WTC11 (cell line): ENCODE measurements around the gene HBM. TPM values are rescaled to one million over a fixed set of nuclear protein-coding genes. Genes with fewer than 3 reads are reported as not detected.

Source experiments
- ATAC-seq: fragments of 200-7000 bp; cut with Tn5 transposase; 2 replicates; pipeline ENCODE4 v1.10.0; 2021; ENCODE audit warnings: mild to moderate bottlenecking, moderate library complexity
- CTCF ChIA-PET: fragments of 300-600 bp; sonication (Branson Sonifier 250); formaldehyde crosslinking; loops from one replicate; lab custom pipeline; 2021; ENCODE audit warnings: antibody characterized with exemption; lab: Charles Lee
- POLR2A ChIA-PET: fragments of 350-600 bp; sonication (Branson Sonifier 250); formaldehyde crosslinking; loops from one replicate; lab custom pipeline; 2021; ENCODE audit warnings: antibody characterized with exemption; lab: Charles Lee
- DNase-seq: peaks from one replicate; pipeline ENCODE4 v3.0.0; 2021; ENCODE audit warnings: low spot score
- H3K27ac Mint-ChIP-seq: 2 replicates; pipeline ENCODE4 v1.8.0; 2021; ENCODE audit warnings: mixed read lengths
- H3K27me3 Mint-ChIP-seq: 2 replicates; pipeline ENCODE4 v1.8.0; 2021; ENCODE audit warnings: low read depth, mild to moderate bottlenecking, moderate library complexity, mixed read lengths
- H3K36me3 Mint-ChIP-seq: 2 replicates; pipeline ENCODE4 v1.8.0; 2021; ENCODE audit warnings: mixed read lengths
- H3K4me1 Mint-ChIP-seq: 2 replicates; pipeline ENCODE4 v1.8.0; 2022; ENCODE audit warnings: mixed read lengths
- H3K4me3 Mint-ChIP-seq: 2 replicates; pipeline ENCODE4 v1.8.0; 2021; ENCODE audit warnings: mild to moderate bottlenecking, moderate library complexity, mixed read lengths
- H3K9me3 Mint-ChIP-seq: 2 replicates; pipeline ENCODE4 v1.8.0; 2021; ENCODE audit warnings: mixed read lengths
- ELF4 ChIP-seq: sonication (generic); formaldehyde crosslinking; IDR thresholded peaks from 2 replicates; pipeline ENCODE4 v1.8.1; 2022; ENCODE audit warnings: low read depth, mild to moderate bottlenecking, moderate library complexity, missing genetic modification reagents
- ESRRA ChIP-seq: sonication (generic); formaldehyde crosslinking; IDR thresholded peaks from 2 replicates; pipeline ENCODE4 v1.8.1; 2022; ENCODE audit warnings: mild to moderate bottlenecking, missing genetic modification reagents, borderline replicate concordance
- FOXP1 ChIP-seq: sonication (generic); formaldehyde crosslinking; IDR thresholded peaks from 2 replicates; pipeline ENCODE4 v1.8.0; 2022; ENCODE audit warnings: missing genetic modification reagents, mild to moderate bottlenecking, moderate library complexity, borderline replicate concordance
- IRF2 ChIP-seq: sonication (generic); formaldehyde crosslinking; IDR thresholded peaks from 2 replicates; pipeline ENCODE4 v1.8.0; 2022; ENCODE audit warnings: low read depth, missing genetic modification reagents, borderline replicate concordance
- JUN ChIP-seq: sonication (generic); formaldehyde crosslinking; IDR thresholded peaks from 2 replicates; pipeline ENCODE4 v1.8.0; 2023; ENCODE audit warnings: mild to moderate bottlenecking, missing genetic modification reagents
- NR1H2 ChIP-seq: sonication (generic); formaldehyde crosslinking; IDR thresholded peaks from 2 replicates; pipeline ENCODE4 v1.9.0; 2021; ENCODE audit warnings: mild to moderate bottlenecking, moderate library complexity, missing genetic modification reagents
- NR2C2 ChIP-seq: sonication (generic); formaldehyde crosslinking; IDR thresholded peaks from 2 replicates; pipeline ENCODE4 v1.8.0; 2022; ENCODE audit warnings: mild to moderate bottlenecking, missing genetic modification reagents
- SOX15 ChIP-seq: fragments of 250-450 bp; sonication (Bioruptor Pico); IDR thresholded peaks from 2 replicates; pipeline ENCODE4 v1.9.0; 2021; ENCODE audit warnings: mild to moderate bottlenecking
- ZNF121 ChIP-seq: sonication (generic); formaldehyde crosslinking; IDR thresholded peaks from 2 replicates; pipeline ENCODE4 v1.8.0; 2023; ENCODE audit warnings: missing genetic modification reagents
- ZNF317 ChIP-seq: sonication (generic); formaldehyde crosslinking; IDR thresholded peaks from 2 replicates; pipeline ENCODE4 v1.8.1; 2023; ENCODE audit warnings: low read depth, mild to moderate bottlenecking, moderate library complexity, missing genetic modification reagents, borderline replicate concordance
- ZNF396 ChIP-seq: fragments of 250-450 bp; sonication (Bioruptor Pico); IDR thresholded peaks from 2 replicates; pipeline ENCODE4 v1.8.0; 2021; ENCODE audit warnings: mild to moderate bottlenecking, moderate library complexity, borderline replicate concordance
- total RNA-seq: library from RNA; stranded (reverse); gene quantifications from 3 replicates; pipeline ENCODE4 v1.2.3, GENCODE V29; 2021
- TF ChIP-seq, protein P1 (sequence below): sonication (generic); formaldehyde crosslinking; IDR thresholded peaks from 2 replicates; pipeline ENCODE4 v1.8.0; 2023; ENCODE audit warnings: missing genetic modification reagents, mild to moderate bottlenecking, borderline replicate concordance
- TF ChIP-seq, protein P2 (sequence below): fragments of 250-450 bp; sonication (Bioruptor Pico); IDR thresholded peaks from 2 replicates; pipeline ENCODE4 v1.9.0; 2021; ENCODE audit warnings: mild to moderate bottlenecking
- TF ChIP-seq, protein P3 (sequence below): fragments of 250-450 bp; sonication (Bioruptor Pico); IDR thresholded peaks from 2 replicates; pipeline ENCODE4 v1.9.0; 2021; ENCODE audit warnings: mild to moderate bottlenecking, borderline replicate concordance
- TF ChIP-seq, protein P4 (sequence below): fragments of 250-450 bp; sonication (Bioruptor Pico); IDR thresholded peaks from 2 replicates; pipeline ENCODE4 v2.1.2; 2022; ENCODE audit warnings: mild to moderate bottlenecking, moderate library complexity
- TF ChIP-seq, protein P5 (sequence below): sonication (generic); formaldehyde crosslinking; IDR thresholded peaks from 2 replicates; pipeline ENCODE4 v1.8.1; 2022; ENCODE audit warnings: missing genetic modification reagents, borderline replicate concordance

Gene HBM
- total RNA-seq, 1 experiment from 2014 or later: not detected

DNA sequence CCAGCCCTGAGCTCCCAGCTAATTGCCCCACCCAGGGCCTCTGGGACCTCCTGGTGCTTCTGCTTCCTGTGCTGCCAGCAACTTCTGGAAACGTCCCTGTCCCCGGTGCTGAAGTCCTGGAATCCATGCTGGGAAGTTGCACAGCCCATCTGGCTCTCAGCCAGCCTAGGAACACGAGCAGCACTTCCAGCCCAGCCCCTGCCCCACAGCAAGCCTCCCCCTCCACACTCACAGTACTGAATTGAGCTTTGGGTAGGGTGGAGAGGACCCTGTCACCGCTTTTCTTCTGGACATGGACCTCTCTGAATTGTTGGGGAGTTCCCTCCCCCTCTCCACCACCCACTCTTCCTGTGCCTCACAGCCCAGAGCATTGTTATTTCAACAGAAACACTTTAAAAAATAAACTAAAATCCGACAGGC is 4.3 kb downstream of the HBM start (continued):
- TF ChIP-seq, protein P1, sequence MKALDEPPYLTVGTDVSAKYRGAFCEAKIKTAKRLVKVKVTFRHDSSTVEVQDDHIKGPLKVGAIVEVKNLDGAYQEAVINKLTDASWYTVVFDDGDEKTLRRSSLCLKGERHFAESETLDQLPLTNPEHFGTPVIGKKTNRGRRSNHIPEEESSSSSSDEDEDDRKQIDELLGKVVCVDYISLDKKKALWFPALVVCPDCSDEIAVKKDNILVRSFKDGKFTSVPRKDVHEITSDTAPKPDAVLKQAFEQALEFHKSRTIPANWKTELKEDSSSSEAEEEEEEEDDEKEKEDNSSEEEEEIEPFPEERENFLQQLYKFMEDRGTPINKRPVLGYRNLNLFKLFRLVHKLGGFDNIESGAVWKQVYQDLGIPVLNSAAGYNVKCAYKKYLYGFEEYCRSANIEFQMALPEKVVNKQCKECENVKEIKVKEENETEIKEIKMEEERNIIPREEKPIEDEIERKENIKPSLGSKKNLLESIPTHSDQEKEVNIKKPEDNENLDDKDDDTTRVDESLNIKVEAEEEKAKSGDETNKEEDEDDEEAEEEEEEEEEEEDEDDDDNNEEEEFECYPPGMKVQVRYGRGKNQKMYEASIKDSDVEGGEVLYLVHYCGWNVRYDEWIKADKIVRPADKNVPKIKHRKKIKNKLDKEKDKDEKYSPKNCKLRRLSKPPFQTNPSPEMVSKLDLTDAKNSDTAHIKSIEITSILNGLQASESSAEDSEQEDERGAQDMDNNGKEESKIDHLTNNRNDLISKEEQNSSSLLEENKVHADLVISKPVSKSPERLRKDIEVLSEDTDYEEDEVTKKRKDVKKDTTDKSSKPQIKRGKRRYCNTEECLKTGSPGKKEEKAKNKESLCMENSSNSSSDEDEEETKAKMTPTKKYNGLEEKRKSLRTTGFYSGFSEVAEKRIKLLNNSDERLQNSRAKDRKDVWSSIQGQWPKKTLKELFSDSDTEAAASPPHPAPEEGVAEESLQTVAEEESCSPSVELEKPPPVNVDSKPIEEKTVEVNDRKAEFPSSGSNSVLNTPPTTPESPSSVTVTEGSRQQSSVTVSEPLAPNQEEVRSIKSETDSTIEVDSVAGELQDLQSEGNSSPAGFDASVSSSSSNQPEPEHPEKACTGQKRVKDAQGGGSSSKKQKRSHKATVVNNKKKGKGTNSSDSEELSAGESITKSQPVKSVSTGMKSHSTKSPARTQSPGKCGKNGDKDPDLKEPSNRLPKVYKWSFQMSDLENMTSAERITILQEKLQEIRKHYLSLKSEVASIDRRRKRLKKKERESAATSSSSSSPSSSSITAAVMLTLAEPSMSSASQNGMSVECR (CRISPR knock-in tag): peak; percentile 90; the same call in 1 of the 2 replicates
- peak; percentile 56; the same call in 1 of the 2 replicates for TF ChIP-seq JUN (CRISPR knock-in tag)

DNA sequence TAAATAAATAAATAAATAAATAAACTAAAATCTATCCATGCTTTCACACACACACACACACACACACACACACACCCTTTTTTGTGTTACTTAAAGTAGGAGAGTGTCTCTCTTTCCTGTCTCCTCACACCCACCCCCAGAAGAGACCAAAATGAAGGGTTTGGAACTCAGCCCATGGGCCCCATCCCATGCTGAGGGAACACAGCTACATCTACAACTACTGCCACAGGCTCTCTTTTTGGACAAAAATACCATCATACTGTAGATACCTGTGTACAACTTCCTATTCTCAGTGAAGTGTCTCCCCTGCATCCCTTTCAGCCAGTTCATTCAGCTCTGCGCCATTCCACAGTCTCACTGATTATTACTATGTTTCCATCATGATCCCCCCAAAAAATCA is 5.0 kb downstream of the HBM start:
- Mint-ChIP-seq H3K9me3 (no peaks in the 10 kb centered on the region), H3K27ac (no peak overlapping the region)
- no peak for TF ChIP-seq NR2C2
- TF ChIP-seq, protein P2, sequence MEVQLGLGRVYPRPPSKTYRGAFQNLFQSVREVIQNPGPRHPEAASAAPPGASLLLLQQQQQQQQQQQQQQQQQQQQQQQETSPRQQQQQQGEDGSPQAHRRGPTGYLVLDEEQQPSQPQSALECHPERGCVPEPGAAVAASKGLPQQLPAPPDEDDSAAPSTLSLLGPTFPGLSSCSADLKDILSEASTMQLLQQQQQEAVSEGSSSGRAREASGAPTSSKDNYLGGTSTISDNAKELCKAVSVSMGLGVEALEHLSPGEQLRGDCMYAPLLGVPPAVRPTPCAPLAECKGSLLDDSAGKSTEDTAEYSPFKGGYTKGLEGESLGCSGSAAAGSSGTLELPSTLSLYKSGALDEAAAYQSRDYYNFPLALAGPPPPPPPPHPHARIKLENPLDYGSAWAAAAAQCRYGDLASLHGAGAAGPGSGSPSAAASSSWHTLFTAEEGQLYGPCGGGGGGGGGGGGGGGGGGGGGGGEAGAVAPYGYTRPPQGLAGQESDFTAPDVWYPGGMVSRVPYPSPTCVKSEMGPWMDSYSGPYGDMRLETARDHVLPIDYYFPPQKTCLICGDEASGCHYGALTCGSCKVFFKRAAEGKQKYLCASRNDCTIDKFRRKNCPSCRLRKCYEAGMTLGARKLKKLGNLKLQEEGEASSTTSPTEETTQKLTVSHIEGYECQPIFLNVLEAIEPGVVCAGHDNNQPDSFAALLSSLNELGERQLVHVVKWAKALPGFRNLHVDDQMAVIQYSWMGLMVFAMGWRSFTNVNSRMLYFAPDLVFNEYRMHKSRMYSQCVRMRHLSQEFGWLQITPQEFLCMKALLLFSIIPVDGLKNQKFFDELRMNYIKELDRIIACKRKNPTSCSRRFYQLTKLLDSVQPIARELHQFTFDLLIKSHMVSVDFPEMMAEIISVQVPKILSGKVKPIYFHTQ (CRISPR knock-in tag): no peak
- TF ChIP-seq ZNF317: no peak
- TF ChIP-seq ELF4 (CRISPR knock-in tag): no peak
- TF ChIP-seq FOXP1 (CRISPR knock-in tag): no peak
- TF ChIP-seq, protein P3, sequence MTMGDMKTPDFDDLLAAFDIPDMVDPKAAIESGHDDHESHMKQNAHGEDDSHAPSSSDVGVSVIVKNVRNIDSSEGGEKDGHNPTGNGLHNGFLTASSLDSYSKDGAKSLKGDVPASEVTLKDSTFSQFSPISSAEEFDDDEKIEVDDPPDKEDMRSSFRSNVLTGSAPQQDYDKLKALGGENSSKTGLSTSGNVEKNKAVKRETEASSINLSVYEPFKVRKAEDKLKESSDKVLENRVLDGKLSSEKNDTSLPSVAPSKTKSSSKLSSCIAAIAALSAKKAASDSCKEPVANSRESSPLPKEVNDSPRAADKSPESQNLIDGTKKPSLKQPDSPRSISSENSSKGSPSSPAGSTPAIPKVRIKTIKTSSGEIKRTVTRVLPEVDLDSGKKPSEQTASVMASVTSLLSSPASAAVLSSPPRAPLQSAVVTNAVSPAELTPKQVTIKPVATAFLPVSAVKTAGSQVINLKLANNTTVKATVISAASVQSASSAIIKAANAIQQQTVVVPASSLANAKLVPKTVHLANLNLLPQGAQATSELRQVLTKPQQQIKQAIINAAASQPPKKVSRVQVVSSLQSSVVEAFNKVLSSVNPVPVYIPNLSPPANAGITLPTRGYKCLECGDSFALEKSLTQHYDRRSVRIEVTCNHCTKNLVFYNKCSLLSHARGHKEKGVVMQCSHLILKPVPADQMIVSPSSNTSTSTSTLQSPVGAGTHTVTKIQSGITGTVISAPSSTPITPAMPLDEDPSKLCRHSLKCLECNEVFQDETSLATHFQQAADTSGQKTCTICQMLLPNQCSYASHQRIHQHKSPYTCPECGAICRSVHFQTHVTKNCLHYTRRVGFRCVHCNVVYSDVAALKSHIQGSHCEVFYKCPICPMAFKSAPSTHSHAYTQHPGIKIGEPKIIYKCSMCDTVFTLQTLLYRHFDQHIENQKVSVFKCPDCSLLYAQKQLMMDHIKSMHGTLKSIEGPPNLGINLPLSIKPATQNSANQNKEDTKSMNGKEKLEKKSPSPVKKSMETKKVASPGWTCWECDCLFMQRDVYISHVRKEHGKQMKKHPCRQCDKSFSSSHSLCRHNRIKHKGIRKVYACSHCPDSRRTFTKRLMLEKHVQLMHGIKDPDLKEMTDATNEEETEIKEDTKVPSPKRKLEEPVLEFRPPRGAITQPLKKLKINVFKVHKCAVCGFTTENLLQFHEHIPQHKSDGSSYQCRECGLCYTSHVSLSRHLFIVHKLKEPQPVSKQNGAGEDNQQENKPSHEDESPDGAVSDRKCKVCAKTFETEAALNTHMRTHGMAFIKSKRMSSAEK: no peak
- no peak for TF ChIP-seq ZNF396 (CRISPR knock-in tag)
- TF ChIP-seq NR1H2 (CRISPR knock-in tag): no peak
- TF ChIP-seq, protein P4, sequence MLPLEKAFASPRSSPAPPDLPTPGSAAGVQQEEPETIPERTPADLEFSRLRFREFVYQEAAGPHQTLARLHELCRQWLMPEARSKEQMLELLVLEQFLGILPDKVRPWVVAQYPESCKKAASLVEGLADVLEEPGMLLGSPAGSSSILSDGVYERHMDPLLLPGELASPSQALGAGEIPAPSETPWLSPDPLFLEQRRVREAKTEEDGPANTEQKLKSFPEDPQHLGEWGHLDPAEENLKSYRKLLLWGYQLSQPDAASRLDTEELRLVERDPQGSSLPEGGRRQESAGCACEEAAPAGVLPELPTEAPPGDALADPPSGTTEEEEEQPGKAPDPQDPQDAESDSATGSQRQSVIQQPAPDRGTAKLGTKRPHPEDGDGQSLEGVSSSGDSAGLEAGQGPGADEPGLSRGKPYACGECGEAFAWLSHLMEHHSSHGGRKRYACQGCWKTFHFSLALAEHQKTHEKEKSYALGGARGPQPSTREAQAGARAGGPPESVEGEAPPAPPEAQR (CRISPR knock-in tag): no peak
- TF ChIP-seq ESRRA (CRISPR knock-in tag): no peak
- TF ChIP-seq IRF2: no peak
- TF ChIP-seq, protein P1 (CRISPR knock-in tag): no peak
- no peak for TF ChIP-seq SOX15
- TF ChIP-seq ZNF121 (CRISPR knock-in tag): no peak
- TF ChIP-seq, protein P5, sequence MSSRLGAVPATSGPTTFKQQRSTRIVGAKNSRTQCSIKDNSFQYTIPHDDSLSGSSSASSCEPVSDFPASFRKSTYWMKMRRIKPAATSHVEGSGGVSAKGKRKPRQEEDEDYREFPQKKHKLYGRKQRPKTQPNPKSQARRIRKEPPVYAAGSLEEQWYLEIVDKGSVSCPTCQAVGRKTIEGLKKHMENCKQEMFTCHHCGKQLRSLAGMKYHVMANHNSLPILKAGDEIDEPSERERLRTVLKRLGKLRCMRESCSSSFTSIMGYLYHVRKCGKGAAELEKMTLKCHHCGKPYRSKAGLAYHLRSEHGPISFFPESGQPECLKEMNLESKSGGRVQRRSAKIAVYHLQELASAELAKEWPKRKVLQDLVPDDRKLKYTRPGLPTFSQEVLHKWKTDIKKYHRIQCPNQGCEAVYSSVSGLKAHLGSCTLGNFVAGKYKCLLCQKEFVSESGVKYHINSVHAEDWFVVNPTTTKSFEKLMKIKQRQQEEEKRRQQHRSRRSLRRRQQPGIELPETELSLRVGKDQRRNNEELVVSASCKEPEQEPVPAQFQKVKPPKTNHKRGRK (CRISPR knock-in tag): no peak

More for the DNA sequence above, 5.0 kb downstream of the HBM start:
- ChIA-PET CTCF (interaction anchor here (1.0 to 1.3 kb wide), 3 partner anchors 64 to 105 kb away, joined by 3 to 5 read pairs (median 3); no protein-coding TSS in a partner anchor), POLR2A (no interaction called here)
- no peak for DNase-seq
- no peaks in the 10 kb centered on the region for H3K36me3 Mint-ChIP-seq
- ATAC-seq: no peak
- peaks cover 93% of the 10 kb centered on the region for H3K27me3 Mint-ChIP-seq
- no peak overlapping the region for H3K4me3 Mint-ChIP-seq
- H3K4me1 Mint-ChIP-seq: peaks cover 39% of the 10 kb centered on the region
